Astrocyte (in vitro differentiated cells and primary cell): Measurements from ENCODE around the gene OTUD5. TPM values are rescaled to one million over a fixed set of nuclear protein-coding genes. Genes with fewer than 3 reads are reported as not detected.
"Not testable (repeated sequence)": the region's sequence is repeated elsewhere in the genome, so short reads cannot be mapped to it uniquely, and the experiment has no call there.

ENCODE experiments used
- DNase-seq: peaks from one replicate; pipeline ENCODE4 v3.0.0-alpha.2; 2010; ENCODE audit warnings: low read depth
- FAIRE-seq: peaks from 2 replicates; lab custom pipeline; 2011; peaks lifted over from hg19 to GRCh38; lab: Jason Lieb, UNC
- H2AFZ ChIP-seq: 2 replicates; pipeline ENCODE4 v1.6.0; 2012; ENCODE audit warnings: low read depth, low read length, inconsistent platforms
- H3K27ac ChIP-seq: 2 replicates; pipeline ENCODE4 v1.5.1; 2011; ENCODE audit warnings: low read depth, low read length, inconsistent platforms
- H3K27me3 ChIP-seq: 2 replicates; pipeline ENCODE4 v1.6.0; 2011; ENCODE audit warnings: low read length, inconsistent platforms; ENCODE audit not compliant: insufficient read depth
- H3K36me3 ChIP-seq: 2 replicates; pipeline ENCODE4 v1.5.1; 2011; ENCODE audit warnings: low read length, inconsistent platforms; ENCODE audit not compliant: insufficient read depth
- H3K4me1 ChIP-seq: 2 replicates; pipeline ENCODE4 v1.5.1; 2011; ENCODE audit warnings: low read length, inconsistent platforms; ENCODE audit not compliant: insufficient read depth
- H3K4me2 ChIP-seq: 2 replicates; pipeline ENCODE4 v1.6.0; 2012; ENCODE audit warnings: low read length, inconsistent platforms
- H3K4me3 ChIP-seq: 2 replicates; pipeline ENCODE4 v1.5.1; 2011; ENCODE audit warnings: low read depth, mild to moderate bottlenecking, low read length, inconsistent platforms; ENCODE audit not compliant: insufficient read depth
- H3K79me2 ChIP-seq: 2 replicates; pipeline ENCODE4 v1.6.0; 2012; ENCODE audit warnings: mild to moderate bottlenecking, low read length, inconsistent platforms; ENCODE audit not compliant: insufficient read depth
- H3K9ac ChIP-seq: 2 replicates; pipeline ENCODE4 v1.6.0; 2012; ENCODE audit warnings: mild to moderate bottlenecking, low read length, inconsistent platforms
- H3K9me3 ChIP-seq: 2 replicates; pipeline ENCODE4 v1.5.1; 2012; ENCODE audit warnings: low read depth, mild to moderate bottlenecking, low read length, inconsistent platforms; ENCODE audit not compliant: insufficient read depth
- H4K20me1 ChIP-seq: 2 replicates; pipeline ENCODE4 v1.6.0; 2012; ENCODE audit warnings: low read length, inconsistent platforms; ENCODE audit not compliant: insufficient read depth
- H3K27ac Mint-ChIP-seq: one replicate; pipeline ENCODE4 v1.8.0; 2021; ENCODE audit warnings: mild to moderate bottlenecking, mixed read lengths; ENCODE audit not compliant: unreplicated experiment
- H3K27me3 Mint-ChIP-seq: one replicate; pipeline ENCODE4 v1.8.0; 2021; ENCODE audit warnings: low read depth, mixed read lengths; ENCODE audit not compliant: unreplicated experiment
- H3K36me3 Mint-ChIP-seq: one replicate; pipeline ENCODE4 v1.8.0; 2021; ENCODE audit warnings: low read depth, mixed read lengths; ENCODE audit not compliant: unreplicated experiment
- H3K4me1 Mint-ChIP-seq: one replicate; pipeline ENCODE4 v1.8.0; 2021; ENCODE audit warnings: low read depth, mixed read lengths; ENCODE audit not compliant: unreplicated experiment
- H3K4me3 Mint-ChIP-seq: one replicate; pipeline ENCODE4 v1.8.0; 2021; ENCODE audit warnings: mild to moderate bottlenecking, moderate library complexity, mixed read lengths; ENCODE audit not compliant: unreplicated experiment
- H3K9me3 Mint-ChIP-seq: one replicate; pipeline ENCODE4 v1.8.0; 2021; ENCODE audit warnings: mild to moderate bottlenecking, mixed read lengths; ENCODE audit not compliant: unreplicated experiment
- CTCF ChIP-seq: IDR thresholded peaks from 2 replicates; pipeline ENCODE4 v1.5.1; 2011; ENCODE audit warnings: low read depth, mild to moderate bottlenecking, inconsistent platforms, low read length, moderate library complexity; ENCODE audit not compliant: insufficient read depth
- EZH2 ChIP-seq: IDR thresholded peaks from 2 replicates; pipeline ENCODE4 v1.6.1; 2012; ENCODE audit warnings: mild to moderate bottlenecking, low read length, inconsistent platforms; ENCODE audit not compliant: insufficient read depth
- total RNA-seq: library from RNA; stranded (reverse); gene quantifications from 2 replicates; pipeline ENCODE4 v1.2.1, GENCODE V29; 2021

The OTUD5 gene
- total RNA-seq, 1 donor from 2014 or later = 56.1 TPM

- Mint-ChIP-seq H3K36me3 (no peaks in the 10 kb centered on the region), H3K27me3 (no peaks in the 10 kb centered on the region), H3K4me3 (no peak overlapping the region), H3K9me3 (no peaks in the 10 kb centered on the region), H3K27ac (no peak overlapping the region), H3K4me1 (no peaks in the 10 kb centered on the region)
- Histone ChIP-seq H3K9ac (no peak overlapping the region), H3K36me3 (peaks cover 5% of the 10 kb centered on the region), H2AFZ (no peak overlapping the region), H3K27ac (no peak overlapping the region), H3K27me3 (no peaks in the 10 kb centered on the region), H3K9me3 (no peaks in the 10 kb centered on the region), H4K20me1 (no peaks in the 10 kb centered on the region), H3K79me2 (no peaks in the 10 kb centered on the region), H3K4me3 (no peak overlapping the region), H3K4me1 (no peaks in the 10 kb centered on the region), H3K4me2 (no peak overlapping the region)
- FAIRE-seq (no peak), DNase-seq (no peak)
- TF ChIP-seq CTCF (no peak), EZH2 (no peak)
Measured at GRCh38 chrX:48983081-48983480, 25.7 kb upstream of the OTUD5 start.

GRCh38 chrX:48981178-48981577 is 23.8 kb upstream of the OTUD5 start:
- Histone ChIP-seq H2AFZ (no peak overlapping the region), H3K4me2 (no peak overlapping the region), H4K20me1 (no peaks in the 10 kb centered on the region), H3K36me3 (peaks cover 5% of the 10 kb centered on the region), H3K9me3 (no peaks in the 10 kb centered on the region), H3K79me2 (no peaks in the 10 kb centered on the region), H3K4me1 (no peaks in the 10 kb centered on the region), H3K9ac (no peak overlapping the region), H3K27ac (no peak overlapping the region), H3K27me3 (no peaks in the 10 kb centered on the region), H3K4me3 (no peak overlapping the region)
- no peaks in the 10 kb centered on the region for H3K4me1 Mint-ChIP-seq
- TF ChIP-seq EZH2 = no peak
- TF ChIP-seq CTCF = no peak
- H3K9me3 Mint-ChIP-seq = no peaks in the 10 kb centered on the region
- no peaks in the 10 kb centered on the region for H3K36me3 Mint-ChIP-seq
- DNase-seq (no peak), FAIRE-seq (no peak)
- no peaks in the 10 kb centered on the region for H3K27me3 Mint-ChIP-seq
- no peak overlapping the region for H3K4me3 Mint-ChIP-seq
- no peak overlapping the region for H3K27ac Mint-ChIP-seq

- not testable (repeated sequence) for H3K4me3 ChIP-seq, H3K36me3 Mint-ChIP-seq, DNase-seq, FAIRE-seq, H3K27ac ChIP-seq, H4K20me1 ChIP-seq, H3K4me1 Mint-ChIP-seq, H3K4me1 ChIP-seq, H3K4me2 ChIP-seq, H3K27ac Mint-ChIP-seq, H3K4me3 Mint-ChIP-seq, H3K36me3 ChIP-seq, H3K79me2 ChIP-seq, H3K27me3 ChIP-seq, H3K9ac ChIP-seq, H3K27me3 Mint-ChIP-seq, H3K9me3 Mint-ChIP-seq, H2AFZ ChIP-seq, H3K9me3 ChIP-seq
Measured at GRCh38 chrX:48980341-48980740, 22.9 kb upstream of the OTUD5 start.
